ENCODE measurements around the gene DRD5.

DNA sequence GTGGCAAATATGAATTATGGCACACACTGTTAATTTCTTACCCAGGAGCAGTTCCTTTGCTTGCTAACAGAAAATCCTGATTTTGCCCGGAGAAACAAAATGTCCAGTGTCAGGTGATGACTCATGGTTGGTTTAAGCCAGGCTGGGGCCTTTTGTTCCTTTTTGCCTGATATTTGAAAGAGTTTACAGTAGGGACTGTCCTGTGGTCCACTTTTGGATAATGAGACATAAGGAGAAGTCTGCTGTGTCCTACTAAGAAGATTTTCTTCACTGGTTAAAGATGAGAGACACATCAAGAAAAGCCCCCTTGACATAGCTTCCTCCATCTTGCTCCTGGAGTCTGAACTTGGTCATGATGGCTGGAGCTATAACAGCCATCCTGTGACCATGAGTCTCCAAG, 12.1 kb upstream of the DRD5 start:
- TF ChIP-seq CTCF (IDR thresholded peaks at IDR 0.05) (no peak), EZH2 (IDR thresholded peaks at IDR 0.05; ENCODE audit: borderline replicate concordance, insufficient read depth, low read depth, low read length, poor library complexity, severe bottlenecking) (no peak)

Data from B cell (primary cell).